Spleen (tissue), 7 donors: Measurements from ENCODE around the gene HIPK2.

ENCODE experiments used
- CTCF ChIP-seq, 11 experiments: fragments of 200-600 bp in 7 of 11; fragments of 450-650 bp in 4 of 11; sonication (generic) in 4 of 11; IDR thresholded peaks in 8 of 11; conservative IDR thresholded peaks in 3 of 11; 1 replicate in 7 of 11; 2 replicates in 4 of 11; pipeline versions ENCODE4 v1.4.0 to v1.8.0; 2016 to 2021; ENCODE audit warnings: antibody characterized with exemption in 11 of 11, inconsistent platforms in 4 of 11, mild to moderate bottlenecking in 1 of 11
- POLR2A ChIP-seq, 3 donors: fragments of 450-650 bp; IDR thresholded peaks; one replicate each; pipeline ENCODE4 v1.5.1; 2017; ENCODE audit warnings: antibody characterized with exemption in 3 of 3, mild to moderate bottlenecking in 1 of 3
- POLR2AphosphoS5 ChIP-seq, 3 donors: sonication (generic); formaldehyde crosslinking; IDR thresholded peaks; one replicate each; pipeline ENCODE4 v1.5.1; 2017; ENCODE audit warnings: antibody characterized with exemption in 3 of 3
- donor health status: DM: no; HTN: no; CAD: no; lungs with moderate emphysema.
- donor health status: DM: no; HTN: no; CAD: no.
- donor health status: DM: no; HTN: no; CAD: no.

- TF ChIP-seq POLR2A (IDR thresholded peaks at IDR 0.05) (no peak), CTCF (IDR thresholded peaks at IDR 0.05 in 8 of 11, conservative IDR thresholded peaks at IDR 0.05 in 3 of 11) (no peak), POLR2AphosphoS5 (IDR thresholded peaks at IDR 0.05) (peak in 1 of 3 donors; percentile 19)
Measured at GRCh38 chr7:139776486-139777132, 1.2 kb downstream of the HIPK2 start.
